Measurements from ENCODE around the gene FGD4.

The FGD4 gene

DNA sequence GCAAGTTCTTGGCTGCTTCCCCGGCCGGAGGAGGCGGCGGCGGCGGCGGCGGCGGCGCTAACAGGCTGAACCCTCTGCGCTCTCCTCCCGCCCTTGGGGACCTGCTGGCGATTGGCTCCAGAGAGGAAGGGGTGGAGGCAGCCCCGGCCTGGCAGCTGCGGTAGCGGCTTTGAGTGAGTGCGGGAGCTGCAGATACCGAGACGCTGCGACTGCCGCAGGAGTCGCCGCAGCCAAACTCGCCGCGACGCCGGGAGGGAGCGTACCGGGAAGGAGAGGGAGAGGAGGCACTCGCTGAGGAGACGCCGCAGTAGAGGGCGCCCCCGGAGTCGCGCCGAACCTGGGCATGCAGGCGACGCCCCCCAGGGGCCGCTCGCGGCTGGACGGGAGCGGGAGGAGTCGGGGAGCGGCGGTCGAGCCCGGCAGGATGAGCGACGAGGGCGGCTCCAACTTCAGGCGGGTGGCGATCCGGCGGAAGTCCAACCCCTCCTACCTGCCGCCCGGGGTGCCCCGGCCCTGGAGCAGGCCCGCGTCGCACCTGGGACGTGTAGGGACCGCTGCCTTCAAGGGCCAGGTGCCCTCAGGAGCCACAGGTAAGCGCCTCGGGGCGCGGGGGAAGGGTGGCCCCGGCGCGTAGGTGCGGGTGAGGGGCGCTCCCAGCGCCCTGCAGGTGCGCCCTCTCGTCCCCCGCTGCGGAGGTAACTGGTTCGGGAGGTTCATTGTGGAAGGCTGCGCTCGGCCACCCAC lies at the start of gene FGD4:
Gene FGD4 (plus strand): TSS at position 189 of the 744 bp plus-strand sequence.
- H3K4me3 ChIP-seq (ENCODE audit: control insufficient read depth, low read depth, low read length), result peak within 1 kb of the TSS; percentile 61
- DNase-seq (ENCODE audit: low read depth), result peak; percentile 66
- TF ChIP-seq, protein P1, sequence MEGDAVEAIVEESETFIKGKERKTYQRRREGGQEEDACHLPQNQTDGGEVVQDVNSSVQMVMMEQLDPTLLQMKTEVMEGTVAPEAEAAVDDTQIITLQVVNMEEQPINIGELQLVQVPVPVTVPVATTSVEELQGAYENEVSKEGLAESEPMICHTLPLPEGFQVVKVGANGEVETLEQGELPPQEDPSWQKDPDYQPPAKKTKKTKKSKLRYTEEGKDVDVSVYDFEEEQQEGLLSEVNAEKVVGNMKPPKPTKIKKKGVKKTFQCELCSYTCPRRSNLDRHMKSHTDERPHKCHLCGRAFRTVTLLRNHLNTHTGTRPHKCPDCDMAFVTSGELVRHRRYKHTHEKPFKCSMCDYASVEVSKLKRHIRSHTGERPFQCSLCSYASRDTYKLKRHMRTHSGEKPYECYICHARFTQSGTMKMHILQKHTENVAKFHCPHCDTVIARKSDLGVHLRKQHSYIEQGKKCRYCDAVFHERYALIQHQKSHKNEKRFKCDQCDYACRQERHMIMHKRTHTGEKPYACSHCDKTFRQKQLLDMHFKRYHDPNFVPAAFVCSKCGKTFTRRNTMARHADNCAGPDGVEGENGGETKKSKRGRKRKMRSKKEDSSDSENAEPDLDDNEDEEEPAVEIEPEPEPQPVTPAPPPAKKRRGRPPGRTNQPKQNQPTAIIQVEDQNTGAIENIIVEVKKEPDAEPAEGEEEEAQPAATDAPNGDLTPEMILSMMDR (conservative IDR thresholded peaks at IDR 0.05; ENCODE audit: control insufficient read depth, insufficient read depth, low read depth, low read length), result peak; percentile 7

DNA sequence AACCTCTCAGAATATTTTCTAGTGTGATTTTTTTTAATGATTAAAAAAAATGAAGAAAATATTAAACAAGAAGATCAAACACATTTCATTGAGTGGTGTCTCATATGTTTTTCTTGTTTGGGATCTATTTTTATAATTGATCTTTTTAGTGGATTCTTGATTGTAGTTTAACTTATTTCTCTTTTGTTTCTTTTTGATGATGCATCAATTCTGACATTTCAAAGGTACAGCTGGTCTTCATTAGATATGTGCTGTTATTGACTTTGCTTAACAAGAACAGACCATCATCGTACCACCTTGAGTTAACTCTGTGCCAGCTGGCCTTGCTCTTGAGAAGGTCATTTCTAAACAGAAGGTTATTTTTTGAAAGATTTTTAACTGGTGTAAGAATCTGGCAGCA lies 45.8 kb upstream of the FGD4 start:
- H3K4me3 ChIP-seq (ENCODE audit: control insufficient read depth, low read depth, low read length), result no peak overlapping the region
- TF ChIP-seq, protein P1 (conservative IDR thresholded peaks at IDR 0.05; ENCODE audit: control insufficient read depth, insufficient read depth, low read depth, low read length), result no peak
- peak; percentile 11 for DNase-seq (ENCODE audit: low read depth)

DNA sequence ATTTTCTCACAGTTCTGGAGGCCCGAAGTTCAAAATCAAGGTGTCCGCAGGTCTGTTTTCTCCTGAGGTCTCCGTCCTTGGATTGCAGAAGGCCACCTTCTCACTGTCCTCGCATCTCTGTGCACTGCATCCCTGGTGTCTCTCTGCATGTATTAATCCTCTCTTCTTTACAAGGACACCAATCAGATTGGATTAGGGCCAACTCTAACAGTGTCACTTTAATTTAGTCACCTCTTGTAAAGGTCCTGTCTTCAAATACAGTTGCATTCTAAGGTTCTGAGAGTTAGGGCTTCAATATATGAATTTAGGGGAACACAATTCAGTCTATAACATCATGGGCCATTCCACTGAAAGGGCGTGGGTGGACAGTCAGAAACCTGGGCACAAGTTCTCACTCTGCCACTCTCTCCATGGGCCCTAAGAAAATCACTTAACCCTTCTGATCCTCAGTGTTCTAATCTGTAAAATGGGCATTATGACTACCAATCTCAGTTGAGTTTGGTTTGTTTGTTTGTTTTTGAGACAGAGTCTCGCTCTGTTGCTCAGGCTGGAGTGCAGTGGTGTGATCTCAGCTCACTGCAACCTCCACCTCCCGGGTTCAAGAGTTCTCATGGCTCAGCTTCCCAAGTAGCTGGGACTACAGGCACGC lies 41.6 kb upstream of the FGD4 start:
- no peak for DNase-seq (ENCODE audit: low read depth)
- TF ChIP-seq, protein P1 (conservative IDR thresholded peaks at IDR 0.05; ENCODE audit: control insufficient read depth, insufficient read depth, low read depth, low read length), result no peak
- H3K4me3 ChIP-seq (ENCODE audit: control insufficient read depth, low read depth, low read length), result no peak overlapping the region

DNA sequence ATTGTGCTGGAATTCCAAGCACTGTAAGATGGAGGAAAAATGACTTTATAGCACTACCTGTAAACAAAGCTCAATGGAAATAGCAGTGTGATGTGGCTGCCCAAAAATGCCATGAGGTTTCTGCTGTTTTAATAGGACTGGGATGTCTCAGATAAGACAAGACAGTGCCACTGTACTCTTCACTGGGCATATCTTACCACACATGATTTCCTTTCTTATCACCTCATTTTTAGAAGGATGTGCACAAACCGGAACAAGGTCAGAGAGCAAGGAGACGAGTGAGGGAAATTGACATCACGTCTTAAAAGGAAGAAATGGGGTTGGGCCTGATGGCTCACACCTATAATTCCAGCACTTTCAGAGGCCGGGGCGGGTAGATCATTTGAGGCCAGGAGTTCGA lies 38.4 kb upstream of the FGD4 start:
- no peak overlapping the region for H3K4me3 ChIP-seq (ENCODE audit: control insufficient read depth, low read depth, low read length)
- DNase-seq (ENCODE audit: low read depth), result no peak
- TF ChIP-seq, protein P1 (conservative IDR thresholded peaks at IDR 0.05; ENCODE audit: control insufficient read depth, insufficient read depth, low read depth, low read length), result no peak

DNA sequence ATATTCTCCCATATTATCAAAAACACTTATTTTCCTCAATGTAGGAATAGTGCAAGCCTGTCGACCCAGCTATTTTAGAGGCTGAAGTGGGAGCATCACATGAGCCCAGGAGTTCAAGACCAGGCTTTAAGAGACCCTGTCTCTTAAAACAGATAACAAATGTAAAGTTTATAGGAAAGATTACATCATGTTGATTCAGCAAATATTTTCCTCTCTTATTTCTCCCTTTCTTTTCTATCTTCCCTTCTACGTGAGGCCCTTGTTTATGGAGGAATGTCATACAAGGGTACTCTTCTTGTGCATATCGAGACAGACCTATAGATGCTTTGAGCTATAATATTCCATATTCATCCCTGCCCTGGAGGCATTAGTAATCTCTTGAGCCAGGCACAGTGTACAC lies 36.5 kb upstream of the FGD4 start:
- H3K4me3 ChIP-seq (ENCODE audit: control insufficient read depth, low read depth, low read length), result no peak overlapping the region
- TF ChIP-seq, protein P1 (conservative IDR thresholded peaks at IDR 0.05; ENCODE audit: control insufficient read depth, insufficient read depth, low read depth, low read length), result no peak
- no peak for DNase-seq (ENCODE audit: low read depth)

DNA sequence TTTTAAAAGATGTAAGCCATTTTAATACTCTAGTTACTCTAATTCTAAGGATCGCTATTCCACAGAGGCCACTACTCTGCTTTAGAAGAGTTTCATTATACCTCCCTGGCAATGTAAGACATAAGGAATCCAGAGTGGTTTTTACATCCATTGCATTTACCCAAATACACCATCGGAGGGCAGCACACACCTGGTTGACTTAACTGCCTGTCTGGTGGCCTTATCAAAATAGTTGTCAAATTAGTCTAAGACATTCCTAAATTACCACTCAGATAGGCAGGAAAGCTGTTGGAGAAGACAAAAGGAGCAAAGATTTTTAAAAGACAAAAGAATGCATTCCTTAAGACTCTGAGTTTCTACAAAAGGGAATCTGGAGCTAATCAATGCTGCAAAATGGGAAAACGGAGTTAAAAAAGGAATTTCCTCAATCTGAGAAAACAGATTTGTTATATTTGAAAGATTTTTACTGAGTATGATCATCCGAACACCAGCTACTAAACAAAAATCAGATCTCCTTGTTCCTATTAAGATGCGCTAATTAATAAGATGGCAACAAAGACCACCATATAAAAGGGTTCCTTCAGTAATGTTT lies 33.8 kb upstream of the FGD4 start:
- TF ChIP-seq, protein P1 (conservative IDR thresholded peaks at IDR 0.05; ENCODE audit: control insufficient read depth, insufficient read depth, low read depth, low read length), result peak; percentile 86
- DNase-seq (ENCODE audit: low read depth), result peak; percentile 81
- no peak overlapping the region for H3K4me3 ChIP-seq (ENCODE audit: control insufficient read depth, low read depth, low read length)
